ENCODE data around the gene COQ2.

- TF ChIP-seq CTCF (conservative IDR thresholded peaks at IDR 0.05) (no peak), EZH2 (IDR thresholded peaks at IDR 0.05; ENCODE audit: low read depth) (no peak)
These were observed 21.5 kb downstream of the COQ2 start for GRCh38 chr4:83263106-83263505.
